AG04449 (cell line): Measurements from ENCODE around the gene TREH.

Experiments used
- CTCF ChIA-PET: fragments of 350-600 bp; formaldehyde crosslinking; extraction: SDS; loops from one replicate; lab custom pipeline; 2021; ENCODE audit warnings: antibody characterized with exemption; lab: Yijun Ruan, JAX
- POLR2A ChIA-PET: fragments of 400-600, 350-600 bp; formaldehyde crosslinking; extraction: SDS; loops from one replicate; lab custom pipeline; 2020; ENCODE audit warnings: antibody characterized with exemption, inconsistent platforms; lab: Yijun Ruan, JAX
- DNase-seq: peaks from one replicate; pipeline ENCODE4 v3.0.0-alpha.2; 2010; ENCODE audit warnings: low read depth, low spot score
- H3K4me3 ChIP-seq: 2 replicates; pipeline ENCODE4 v1.5.1; 2011; ENCODE audit warnings: low read depth, mild to moderate bottlenecking, control low read depth, low read length
- TF ChIP-seq, protein P1 (sequence below): IDR thresholded peaks from one replicate; pipeline ENCODE4 v1.5.1; 2011; ENCODE audit warnings: mild to moderate bottlenecking, moderate library complexity, low read length, control low read depth, inconsistent platforms; ENCODE audit not compliant: insufficient read depth; ENCODE audit errors: missing control alignments

Gene TREH

GRCh38 chr11:118694771-118695170 is 15.3 kb upstream of the TREH start:
- DNase-seq = no peak
- ChIA-PET CTCF (interaction anchor here (1.0 to 14.4 kb wide), 2 partner anchors 95 to 263 kb away, joined by 3 to 250 read pairs; partner anchors contain the start of gene UPK2), POLR2A (no interaction called here)
- TF ChIP-seq, protein P1, sequence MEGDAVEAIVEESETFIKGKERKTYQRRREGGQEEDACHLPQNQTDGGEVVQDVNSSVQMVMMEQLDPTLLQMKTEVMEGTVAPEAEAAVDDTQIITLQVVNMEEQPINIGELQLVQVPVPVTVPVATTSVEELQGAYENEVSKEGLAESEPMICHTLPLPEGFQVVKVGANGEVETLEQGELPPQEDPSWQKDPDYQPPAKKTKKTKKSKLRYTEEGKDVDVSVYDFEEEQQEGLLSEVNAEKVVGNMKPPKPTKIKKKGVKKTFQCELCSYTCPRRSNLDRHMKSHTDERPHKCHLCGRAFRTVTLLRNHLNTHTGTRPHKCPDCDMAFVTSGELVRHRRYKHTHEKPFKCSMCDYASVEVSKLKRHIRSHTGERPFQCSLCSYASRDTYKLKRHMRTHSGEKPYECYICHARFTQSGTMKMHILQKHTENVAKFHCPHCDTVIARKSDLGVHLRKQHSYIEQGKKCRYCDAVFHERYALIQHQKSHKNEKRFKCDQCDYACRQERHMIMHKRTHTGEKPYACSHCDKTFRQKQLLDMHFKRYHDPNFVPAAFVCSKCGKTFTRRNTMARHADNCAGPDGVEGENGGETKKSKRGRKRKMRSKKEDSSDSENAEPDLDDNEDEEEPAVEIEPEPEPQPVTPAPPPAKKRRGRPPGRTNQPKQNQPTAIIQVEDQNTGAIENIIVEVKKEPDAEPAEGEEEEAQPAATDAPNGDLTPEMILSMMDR = no peak
- H3K4me3 ChIP-seq = no peak overlapping the region

DNA sequence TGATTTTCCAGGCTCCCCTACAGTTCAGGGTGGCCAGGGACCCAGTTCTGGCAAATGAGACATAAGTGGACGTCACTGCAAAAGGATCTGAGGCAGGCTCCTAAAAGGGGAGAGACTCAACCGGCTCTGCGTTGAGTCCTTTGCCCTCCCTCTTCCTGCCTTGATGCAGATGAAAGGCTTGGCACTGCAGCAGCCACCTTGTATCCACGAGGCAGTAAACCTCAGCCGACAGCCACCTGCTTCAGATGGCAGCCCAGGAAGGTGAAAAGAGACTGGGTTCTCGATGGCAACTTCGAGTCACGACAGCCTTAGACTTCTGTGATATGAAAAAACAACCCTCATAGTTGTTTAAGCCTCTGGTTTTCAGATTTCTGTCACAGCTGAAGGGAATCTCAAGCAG is 14.7 kb upstream of the TREH start:
- no peak for DNase-seq
- ChIA-PET CTCF (interaction anchor here (0.7 to 14.4 kb wide), 5 partner anchors 9 to 264 kb away, joined by 3 to 250 read pairs (median 3); partner anchors contain the start of gene UPK2), POLR2A (no interaction called here)
- H3K4me3 ChIP-seq = no peak overlapping the region
- TF ChIP-seq, protein P1 = no peak

DNA sequence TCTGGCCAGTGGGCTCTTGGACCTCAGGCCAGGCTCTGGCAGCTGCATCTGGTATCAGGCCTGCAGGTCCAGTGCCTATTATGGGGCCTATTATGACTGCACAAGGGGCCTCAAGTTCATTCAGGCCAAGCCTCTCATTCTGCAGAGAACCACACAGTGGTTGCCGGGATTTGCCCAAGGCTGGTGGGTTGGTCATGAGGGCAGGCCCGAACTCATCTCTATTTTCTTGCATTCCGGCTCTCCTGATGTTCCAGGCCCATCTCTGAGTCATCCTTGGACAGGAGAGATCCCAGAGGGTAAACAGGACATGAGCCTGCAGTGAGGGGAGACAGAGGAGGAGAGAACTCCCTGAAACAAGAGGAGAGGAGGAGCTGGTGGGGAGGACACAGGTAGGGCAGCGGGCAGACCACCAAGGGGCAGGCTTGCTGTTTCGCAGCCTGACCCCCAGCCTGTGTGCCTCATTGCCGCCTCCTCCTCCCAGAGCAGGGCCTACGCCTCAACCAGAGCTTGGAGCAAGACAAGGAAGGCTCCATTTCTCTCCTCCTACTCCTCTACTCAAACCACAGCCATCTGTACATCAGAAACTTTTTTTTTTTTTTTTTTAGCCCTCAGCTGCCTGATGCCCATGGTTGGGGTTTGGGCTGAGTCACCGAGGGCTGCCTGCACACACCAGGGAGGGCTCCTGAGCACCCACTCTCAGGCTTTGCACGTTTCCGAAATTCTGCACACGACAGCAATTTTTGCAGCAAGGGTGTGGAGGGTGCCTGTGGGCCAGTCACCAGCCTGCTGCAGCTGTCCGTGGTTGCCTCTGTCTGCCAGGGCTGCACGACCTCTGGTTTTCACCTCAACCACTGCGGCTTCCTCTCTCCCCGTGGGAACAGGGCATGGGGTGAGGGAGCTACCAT is 12.7 kb upstream of the TREH start:
- TF ChIP-seq, protein P1 = no peak
- CTCF ChIA-PET = interaction anchor here (0.7 to 14.4 kb wide), 12 partner anchors 13 to 305 kb away, joined by 3 to 250 read pairs (median 4); partner anchors contain the start of genes CXCR5, DDX6, TREH and UPK2
- H3K4me3 ChIP-seq = no peak overlapping the region
- no peak for DNase-seq
- POLR2A ChIA-PET = no interaction called here

DNA sequence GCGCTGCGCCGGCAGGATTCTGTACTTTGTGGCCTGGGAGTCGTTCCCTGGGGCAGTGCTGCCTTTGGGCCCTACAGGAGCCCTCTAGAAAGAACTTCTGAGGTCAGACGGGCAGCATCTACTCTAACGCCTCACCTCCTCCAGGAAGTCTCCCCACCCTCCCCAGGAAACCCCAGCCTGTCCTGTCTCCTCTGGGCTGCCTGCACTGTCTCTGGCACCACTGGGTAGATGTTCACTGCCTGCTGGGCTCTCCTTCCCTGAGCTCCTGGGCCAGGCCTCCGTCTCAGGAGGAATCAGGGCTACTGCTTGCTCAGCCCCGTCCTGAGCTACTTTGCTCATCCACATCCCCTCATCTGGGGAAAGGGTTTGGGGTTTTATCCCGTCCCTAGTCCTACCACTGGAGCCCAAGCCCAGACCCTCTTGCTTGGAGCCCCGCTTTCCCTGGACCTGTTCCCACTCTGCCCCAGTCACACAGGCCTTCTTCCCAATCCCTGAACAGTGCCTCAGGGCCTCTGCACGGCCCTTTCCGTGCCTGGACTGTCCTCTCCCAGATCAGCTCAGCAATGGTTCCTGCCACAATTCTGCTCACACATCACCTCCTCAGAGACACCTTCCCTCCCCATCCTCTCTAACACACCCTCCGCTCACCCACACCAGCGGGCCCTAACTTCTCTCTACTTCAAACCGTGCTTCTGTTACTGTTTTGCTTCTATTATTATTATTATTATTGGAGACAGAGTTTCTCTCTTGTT is 11.3 kb upstream of the TREH start:
- ChIA-PET POLR2A (no interaction called here), CTCF (interaction anchor here (0.8 to 14.4 kb wide), 33 partner anchors 9 to 366 kb away, joined by 3 to 250 read pairs (median 5); partner anchors contain the start of genes CXCR5, DDX6, TREH and UPK2)
- DNase-seq = no peak
- no peak overlapping the region for H3K4me3 ChIP-seq
- TF ChIP-seq, protein P1 = no peak

DNA sequence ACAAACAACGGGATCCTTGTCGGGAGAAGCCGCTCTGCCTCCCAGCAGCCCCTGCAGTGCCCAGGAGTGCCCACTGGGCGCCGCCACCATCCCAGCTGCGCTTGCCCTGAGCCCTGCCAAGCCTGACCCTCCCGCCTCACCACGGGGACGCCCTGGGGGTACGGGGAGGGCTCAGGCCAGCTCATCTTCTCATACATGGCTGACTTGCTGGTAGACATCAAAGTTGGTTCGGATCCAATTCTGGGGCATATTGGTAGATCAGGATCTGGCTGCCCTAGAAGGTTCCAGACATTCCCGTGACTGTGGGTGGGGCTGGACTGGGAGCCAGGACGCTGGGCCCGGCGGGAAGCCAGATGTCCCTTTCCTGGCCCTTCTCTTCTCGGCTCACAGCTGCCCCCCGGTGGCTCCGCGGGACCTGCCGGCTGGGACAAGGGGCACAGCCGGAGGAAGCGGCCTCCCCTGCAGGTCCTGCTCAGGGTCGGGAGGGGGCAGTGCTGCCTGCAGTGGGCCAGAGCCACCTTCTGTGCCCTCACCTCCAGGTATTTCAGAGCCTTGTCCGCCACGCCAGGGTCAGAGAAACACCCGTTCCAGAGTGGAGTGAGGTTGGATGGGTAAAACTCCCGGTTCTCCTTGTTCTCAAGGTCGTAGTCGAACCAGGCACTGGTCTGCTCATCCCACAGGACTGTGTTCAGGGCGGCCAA is 10.6 kb upstream of the TREH start:
- peak overlapping the region; percentile 47 for H3K4me3 ChIP-seq
- ChIA-PET POLR2A (interaction anchor here (0.8 kb wide), 1 partner anchor 219 kb away, joined by 3 read pairs; no protein-coding TSS in a partner anchor), CTCF (interaction anchor here (0.8 to 14.4 kb wide), 56 partner anchors 8 to 368 kb away, joined by 3 to 250 read pairs (median 5); partner anchors contain the start of genes CENATAC, DDX6, TREH and UPK2)
- peak; percentile 38 for DNase-seq
- TF ChIP-seq, protein P1 = peak; percentile 99
